CD4-positive, alpha-beta T cell treated with Interleukin-21 for 1 hour (primary cell): ENCODE measurements around the gene KCND2.

Source experiments
- DNase-seq: peaks from one replicate; pipeline ENCODE4 v3.0.0-alpha.2; 2020

The KCND2 gene

DNA sequence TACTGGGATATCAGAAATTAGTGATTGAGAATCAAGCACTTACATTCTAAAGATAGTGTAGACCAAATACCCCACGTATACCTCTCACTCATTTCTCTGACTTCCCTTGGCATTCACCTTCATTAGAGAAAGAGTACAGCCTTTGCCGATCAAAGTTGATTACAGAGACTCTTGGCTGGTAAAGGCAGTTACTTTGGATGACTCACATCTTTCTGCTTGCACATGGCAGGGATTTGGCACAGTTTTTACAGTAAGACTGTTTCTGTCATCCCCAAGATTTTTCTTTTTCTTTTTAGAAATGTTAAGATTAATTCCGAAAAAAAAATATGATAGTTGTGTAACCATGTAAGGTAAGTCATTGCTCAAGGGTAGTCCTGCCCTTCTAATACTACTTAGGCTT is 442.0 kb downstream of the KCND2 start:
- no peak for DNase-seq

DNA sequence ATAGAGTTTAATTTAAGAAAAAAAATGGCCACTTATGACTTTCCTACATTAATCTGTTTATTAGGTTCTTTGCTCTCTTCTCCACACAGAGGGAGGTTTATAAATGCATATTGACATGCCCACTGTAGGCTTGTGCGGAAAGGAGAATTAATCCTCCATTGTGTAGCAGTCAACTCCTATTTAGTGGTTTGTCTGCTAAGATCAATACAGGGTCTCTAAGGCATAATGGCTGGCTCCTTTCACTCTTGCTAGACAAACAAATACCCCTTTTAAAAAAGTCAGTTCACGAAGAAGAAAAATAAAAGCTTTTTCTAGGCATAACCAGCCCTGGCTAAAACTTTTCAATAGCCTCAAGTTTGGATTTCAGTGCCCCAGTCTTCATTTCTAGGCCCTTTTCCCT is 443.3 kb downstream of the KCND2 start:
- DNase-seq, result no peak

- no peak for DNase-seq
These were observed 444.2 kb downstream of the KCND2 start for GRCh38 chr7:120717166-120717565.

DNA sequence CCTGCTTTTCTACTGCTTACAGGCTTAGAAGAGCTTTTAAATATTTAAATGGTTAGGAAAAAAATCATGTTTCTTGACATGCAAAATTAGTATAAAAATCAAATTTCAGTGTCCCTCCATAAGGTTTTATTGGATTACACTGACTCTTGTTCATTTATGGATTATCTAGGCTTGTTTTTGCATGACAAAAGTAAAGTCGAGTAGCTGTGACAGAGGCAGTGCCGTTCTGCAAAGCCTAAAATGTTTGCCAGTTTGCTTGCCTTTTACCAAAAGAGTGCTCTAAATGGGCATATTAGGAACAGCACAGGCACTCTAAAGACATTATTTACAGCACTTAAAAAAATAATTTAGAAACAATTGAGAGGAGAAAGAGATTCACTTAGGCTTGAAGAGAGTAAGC is 445.4 kb downstream of the KCND2 start:
- DNase-seq, result no peak

DNA sequence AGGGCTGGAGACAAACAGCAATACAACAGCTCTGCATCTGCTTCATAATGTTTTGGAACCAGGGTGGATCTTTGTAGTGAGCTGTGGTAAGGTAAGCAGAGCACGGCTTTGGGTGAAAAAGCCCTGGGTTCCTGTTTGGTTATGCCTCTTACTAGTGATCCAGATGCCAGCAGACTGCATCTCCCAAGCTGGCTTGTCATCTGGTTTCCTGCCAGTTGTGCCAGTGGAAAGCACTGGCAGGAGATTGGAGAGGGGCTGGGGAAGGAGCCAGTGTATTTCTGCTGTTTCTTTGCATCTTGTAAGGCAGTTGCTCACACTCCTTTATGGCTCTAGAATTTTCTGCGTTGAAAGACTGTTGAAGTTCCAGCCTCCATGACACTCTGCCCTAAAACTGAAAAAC is 447.3 kb downstream of the KCND2 start:
- DNase-seq, result no peak

GRCh38 chr7:120723465-120724385 is 450.8 kb downstream of the KCND2 start:
- no peak for DNase-seq

- no peak for DNase-seq
These were observed 451.5 kb downstream of the KCND2 start for GRCh38 chr7:120724448-120724847.

- DNase-seq, result no peak
These were observed 452.0 kb downstream of the KCND2 start for GRCh38 chr7:120724955-120725354.

DNA sequence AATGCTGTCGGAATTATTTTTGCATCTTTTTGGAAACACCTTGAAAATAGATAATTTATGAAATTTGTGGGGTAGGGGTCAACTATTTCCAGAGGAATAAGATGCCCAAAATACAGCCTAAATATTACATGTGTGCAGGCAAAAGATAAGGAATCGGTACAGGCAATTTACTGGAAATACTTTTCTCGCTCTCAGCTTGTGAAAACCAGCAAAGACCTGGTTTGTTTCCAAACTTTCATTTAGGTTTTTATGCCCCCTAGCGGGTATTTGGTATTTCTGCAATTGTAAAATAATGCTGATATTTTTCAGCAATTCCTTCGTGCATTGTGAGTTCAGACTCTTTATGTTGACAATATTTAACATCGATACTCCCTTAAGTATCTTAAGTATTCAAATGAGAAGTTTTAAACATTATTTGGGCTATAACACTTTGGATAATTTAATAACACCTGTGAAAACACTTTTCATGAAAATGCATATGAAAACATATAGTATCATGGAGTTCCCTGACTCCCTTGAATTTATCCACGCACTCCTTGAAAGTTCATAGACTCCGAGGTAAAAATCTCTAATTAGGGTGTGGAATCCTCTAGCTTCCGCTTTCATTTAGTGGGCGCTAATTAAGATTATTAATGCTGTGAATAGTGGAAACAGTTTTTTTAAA is 452.5 kb downstream of the KCND2 start:
- DNase-seq, result no peak

DNA sequence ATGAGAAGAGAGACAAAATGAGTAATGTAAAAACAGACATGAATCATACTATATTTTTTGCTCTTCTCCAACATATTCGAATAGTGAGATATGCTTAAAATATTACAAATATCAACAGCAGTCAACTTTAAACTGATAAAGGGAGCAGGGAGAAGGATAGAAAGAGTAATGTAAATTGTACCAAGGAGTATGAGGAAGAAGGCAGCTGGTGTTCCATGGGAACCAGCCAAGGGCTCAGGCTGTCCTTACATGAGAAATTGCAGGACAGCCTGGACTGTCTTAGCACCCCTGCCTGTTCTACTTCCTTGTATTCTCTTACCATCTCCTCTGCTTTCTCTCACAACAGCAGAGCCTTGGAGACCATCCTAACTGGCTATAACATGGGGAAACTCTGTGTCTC is 456.3 kb downstream of the KCND2 start:
- no peak for DNase-seq

GRCh38 chr7:120731271-120731670 is 458.3 kb downstream of the KCND2 start:
- no peak for DNase-seq

DNA sequence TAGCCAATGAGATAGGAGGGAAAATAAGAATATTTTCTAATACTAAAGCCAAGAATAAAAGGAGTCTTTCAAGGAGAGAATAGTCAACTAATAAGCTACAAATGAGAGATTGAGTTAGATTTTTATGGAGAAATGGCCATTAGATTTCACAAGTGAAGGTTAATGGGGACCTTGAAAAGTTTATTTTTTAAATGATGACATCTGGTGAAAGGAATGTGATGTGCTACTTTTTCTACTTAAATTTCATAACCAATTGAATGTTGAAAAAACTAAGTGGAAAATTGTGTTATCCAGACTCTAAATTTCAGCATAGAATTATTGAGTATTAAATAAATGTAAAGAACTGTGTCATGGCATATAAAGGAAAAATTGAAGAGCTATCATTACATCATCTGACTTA is 459.3 kb downstream of the KCND2 start:
- DNase-seq, result no peak

DNA sequence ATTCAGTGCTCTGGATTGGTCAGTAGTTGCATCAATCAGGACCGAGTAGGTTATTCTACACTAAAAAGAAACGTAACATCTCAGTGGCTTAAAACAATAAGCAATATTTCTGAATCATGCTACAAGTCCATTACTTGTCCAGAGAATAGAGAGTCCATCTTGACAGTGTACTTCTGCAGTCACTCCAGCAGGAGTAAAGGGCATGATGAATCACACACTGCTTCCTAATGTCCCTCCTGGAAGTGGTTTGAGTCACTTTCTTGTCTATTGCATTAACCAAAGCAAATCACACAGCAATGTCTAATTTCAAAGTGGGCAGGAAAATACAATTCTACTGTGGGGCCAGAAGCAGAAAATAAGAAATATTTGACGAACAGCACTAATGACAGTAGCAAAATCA is 460.2 kb downstream of the KCND2 start:
- no peak for DNase-seq

GRCh38 chr7:120733835-120734234 is 460.9 kb downstream of the KCND2 start:
- no peak for DNase-seq

DNA sequence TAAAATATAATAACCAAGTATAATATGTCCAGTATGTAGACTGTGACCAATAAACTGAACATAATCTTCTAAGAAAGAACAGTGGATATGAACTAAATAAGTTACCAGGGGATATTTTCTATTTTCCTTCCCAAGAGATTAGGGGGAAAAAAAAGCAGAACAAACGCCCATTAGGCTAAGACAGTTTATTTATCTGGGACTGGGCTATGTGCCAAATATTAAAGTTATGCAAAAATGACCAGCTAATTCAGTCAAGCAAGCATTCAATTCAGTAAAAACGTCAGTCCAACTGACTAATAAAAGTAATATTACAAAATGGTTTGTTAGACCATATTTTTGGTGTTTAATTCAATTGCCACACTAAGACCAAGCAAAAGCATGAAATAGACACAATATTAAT is 462.8 kb downstream of the KCND2 start:
- no peak for DNase-seq

DNA sequence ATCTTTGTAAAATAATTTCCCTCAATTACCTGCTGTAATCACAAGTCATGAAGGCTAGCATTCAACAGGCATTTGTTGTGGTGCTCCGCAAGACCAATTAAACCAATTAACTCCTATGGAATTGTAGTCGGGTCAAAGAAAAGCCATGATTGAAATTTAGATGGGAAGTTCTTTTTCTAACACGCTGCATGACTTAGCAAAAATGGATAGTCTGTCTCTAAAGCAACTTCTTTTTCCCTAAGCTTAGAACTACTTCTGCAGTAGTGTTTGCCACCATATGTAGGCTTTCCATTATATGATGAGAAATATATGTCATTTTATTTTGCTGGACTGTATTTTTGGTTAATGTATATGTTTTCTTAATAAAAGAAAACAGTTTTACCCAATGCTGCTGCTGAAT is 465.8 kb downstream of the KCND2 start:
- DNase-seq, result no peak

DNA sequence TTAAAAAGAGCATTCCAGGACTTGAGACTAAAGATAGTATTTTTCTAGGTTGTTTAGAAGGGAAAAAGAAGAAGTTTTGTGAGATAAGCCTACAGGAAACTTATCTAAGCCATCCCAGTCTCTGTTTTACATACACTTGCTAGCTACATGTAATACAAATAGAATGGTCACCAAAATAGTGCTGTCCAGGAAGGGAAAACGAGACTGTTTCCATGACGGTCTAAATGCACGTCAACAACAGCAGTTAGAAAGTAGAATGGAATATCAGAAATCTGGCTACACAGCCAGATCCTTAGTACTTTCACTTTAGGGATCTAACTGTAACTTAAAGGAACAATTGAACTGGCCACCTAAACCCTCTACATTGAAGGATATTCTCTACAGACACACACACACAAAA is 467.4 kb downstream of the KCND2 start:
- DNase-seq, result no peak

DNA sequence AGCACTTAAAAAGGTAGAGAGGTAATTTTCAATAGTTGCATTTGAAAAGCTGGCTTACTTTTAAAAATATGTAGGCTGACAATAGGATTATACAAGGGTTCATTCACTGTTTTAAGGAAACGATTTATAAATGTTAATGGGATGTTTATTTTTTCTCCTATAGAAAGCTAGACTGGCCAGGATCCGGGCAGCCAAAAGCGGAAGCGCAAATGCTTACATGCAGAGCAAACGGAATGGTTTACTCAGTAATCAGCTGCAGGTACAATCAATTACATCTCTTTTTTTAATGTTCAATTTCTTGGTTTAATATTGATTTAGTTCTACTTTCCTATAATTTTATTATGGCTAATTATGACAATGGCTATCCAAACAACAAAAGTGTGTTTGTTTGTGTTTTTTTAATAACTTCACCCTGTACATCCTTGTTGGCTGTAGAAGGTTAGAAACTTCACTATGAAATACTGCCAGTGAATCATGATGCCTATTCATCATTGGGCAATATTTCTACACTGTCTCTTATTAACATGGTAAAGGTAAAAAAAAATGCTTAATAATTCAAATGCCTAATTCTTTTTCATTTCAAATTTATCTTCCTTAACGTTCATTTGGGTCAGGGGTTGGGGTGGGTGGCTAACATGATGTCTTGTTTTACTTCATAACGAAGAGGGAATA is 468.5 kb downstream of the KCND2 start:
- no peak for DNase-seq

DNA sequence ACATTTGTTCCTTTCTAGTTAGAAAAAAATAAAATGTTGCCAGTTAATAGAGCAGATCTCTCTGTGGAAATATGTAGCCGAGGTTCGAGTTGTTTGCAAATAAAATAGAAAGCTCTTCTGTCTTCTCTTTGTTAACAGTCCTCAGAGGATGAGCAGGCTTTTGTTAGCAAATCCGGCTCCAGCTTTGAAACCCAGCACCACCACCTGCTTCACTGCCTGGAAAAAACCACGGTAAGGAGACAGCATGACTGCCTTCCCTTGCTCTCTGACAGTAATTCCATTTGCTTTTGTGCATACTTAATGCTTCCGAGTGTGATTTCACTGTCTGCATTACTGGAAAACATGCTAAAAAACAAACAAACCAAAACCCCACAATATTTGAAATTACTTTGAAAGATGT is 469.4 kb downstream of the KCND2 start:
- DNase-seq, result no peak

- DNase-seq, result no peak
These were observed 470.2 kb downstream of the KCND2 start for GRCh38 chr7:120743128-120743527.

- DNase-seq, result no peak
These were observed 487.1 kb downstream of the KCND2 start for GRCh38 chr7:120760050-120760449.

- DNase-seq, result no peak
These were observed 487.9 kb downstream of the KCND2 start for GRCh38 chr7:120760851-120761250.

GRCh38 chr7:120770206-120770605 is 497.2 kb downstream of the KCND2 start:
- no peak for DNase-seq

GRCh38 chr7:120774481-120774880 is 501.5 kb downstream of the KCND2 start:
- DNase-seq, result no peak
